ENCODE data around the gene RUNX1. TPM values are rescaled to one million over a fixed set of nuclear protein-coding genes. Genes with fewer than 3 reads are reported as not detected.

The RUNX1 gene
- total RNA-seq, 2 donors from 2014 or later: 21.3 to 23.0 TPM

GRCh38 chr21:34926803-34927467 is 122.2 kb downstream of the RUNX1 start:
- no peaks in the 10 kb centered on the region for H3K36me3 ChIP-seq
- H3K9ac ChIP-seq (ENCODE audit: low read depth in 2 of 2, low read length in 2 of 2): no peak overlapping the region
- H3K4me3 ChIP-seq: no peak overlapping the region
- H3K27ac ChIP-seq: no peak overlapping the region
- H3K27me3 ChIP-seq: no peaks in the 10 kb centered on the region
- no peaks in the 10 kb centered on the region for H3K9me3 ChIP-seq
- TF ChIP-seq CTCF (IDR thresholded peaks at IDR 0.05): no peak
- intact Hi-C loops (cut with DNase I): no loop called here
- H3K4me1 ChIP-seq: peaks cover 3% of the 10 kb centered on the region
- peak; percentile 65 for DNase-seq

- Histone ChIP-seq H3K4me1 (peaks cover 3% of the 10 kb centered on the region), H3K9ac (ENCODE audit: low read depth in 2 of 2, low read length in 2 of 2) (no peak overlapping the region), H3K27ac (no peak overlapping the region), H3K27me3 (no peaks in the 10 kb centered on the region), H3K9me3 (no peaks in the 10 kb centered on the region), H3K4me3 (no peak overlapping the region), H3K36me3 (no peaks in the 10 kb centered on the region)
- DNase-seq: no peak
- intact Hi-C loops (cut with DNase I): no loop called here
- no peak for TF ChIP-seq CTCF (IDR thresholded peaks at IDR 0.05)
Observed at GRCh38 chr21:34925597-34925996, 123.5 kb downstream of the RUNX1 start.

GRCh38 chr21:34924771-34925419 is 124.2 kb downstream of the RUNX1 start:
- no peak overlapping the region for H3K9ac ChIP-seq (ENCODE audit: low read depth in 2 of 2, low read length in 2 of 2)
- H3K27ac ChIP-seq: no peak overlapping the region
- peaks cover 3% of the 10 kb centered on the region for H3K4me1 ChIP-seq
- no peak overlapping the region for H3K4me3 ChIP-seq
- TF ChIP-seq CTCF (IDR thresholded peaks at IDR 0.05): no peak
- no peaks in the 10 kb centered on the region for H3K27me3 ChIP-seq
- DNase-seq: no peak
- intact Hi-C loops (cut with DNase I): no loop called here
- no peaks in the 10 kb centered on the region for H3K36me3 ChIP-seq
- H3K9me3 ChIP-seq: no peaks in the 10 kb centered on the region

- Histone ChIP-seq H3K36me3 (no peaks in the 10 kb centered on the region), H3K4me3 (no peak overlapping the region), H3K9ac (ENCODE audit: low read depth in 2 of 2, low read length in 2 of 2) (no peak overlapping the region), H3K4me1 (peaks cover 3% of the 10 kb centered on the region), H3K9me3 (no peaks in the 10 kb centered on the region), H3K27ac (no peak overlapping the region), H3K27me3 (no peaks in the 10 kb centered on the region)
- no peak for DNase-seq
- no peak for TF ChIP-seq CTCF (IDR thresholded peaks at IDR 0.05)
- intact Hi-C loops (cut with DNase I): no loop called here
Observed at GRCh38 chr21:34924194-34924593, 124.9 kb downstream of the RUNX1 start.

- DNase-seq: no peak
- Histone ChIP-seq H3K9me3 (no peaks in the 10 kb centered on the region), H3K36me3 (no peaks in the 10 kb centered on the region), H3K9ac (ENCODE audit: low read depth in 2 of 2, low read length in 2 of 2) (no peak overlapping the region), H3K27me3 (no peaks in the 10 kb centered on the region), H3K4me1 (peaks cover 3% of the 10 kb centered on the region), H3K4me3 (no peak overlapping the region), H3K27ac (no peak overlapping the region)
- intact Hi-C loops (cut with DNase I): no loop called here
- no peak for TF ChIP-seq CTCF (IDR thresholded peaks at IDR 0.05)
Observed at GRCh38 chr21:34923626-34924025, 125.5 kb downstream of the RUNX1 start.
